Calu3 (cell line): ENCODE data around the gene PKP1. TPM values are rescaled to one million over a fixed set of nuclear protein-coding genes. Genes with fewer than 3 reads are reported as not detected.

Experiments
- BruUV-seq: library from RNA; stranded (reverse); fragments of 400-500 nt; replicated peaks from 2 replicates; lab custom pipeline; 2021; lab: Mats Ljungman, UMichigan
- CTCF ChIA-PET: fragments of 300-600 bp; sonication (Branson Sonifier 250); formaldehyde crosslinking; loops from one replicate; lab custom pipeline; 2022; ENCODE audit warnings: antibody characterized with exemption; lab: Charles Lee
- DNase-seq: peaks from one replicate; pipeline ENCODE4 v3.0.0; 2022
- H3K27ac Mint-ChIP-seq: one replicate; pipeline ENCODE4 v1.8.0; 2022; ENCODE audit warnings: mixed read lengths; ENCODE audit not compliant: unreplicated experiment
- H3K27me3 Mint-ChIP-seq: one replicate; pipeline ENCODE4 v1.8.0; 2022; ENCODE audit warnings: mixed read lengths; ENCODE audit not compliant: unreplicated experiment
- H3K36me3 Mint-ChIP-seq: one replicate; pipeline ENCODE4 v1.8.0; 2022; ENCODE audit warnings: mild to moderate bottlenecking, moderate library complexity, mixed read lengths; ENCODE audit not compliant: insufficient read depth, unreplicated experiment
- H3K4me1 Mint-ChIP-seq: one replicate; pipeline ENCODE4 v1.8.0; 2022; ENCODE audit warnings: mild to moderate bottlenecking, low read depth, mixed read lengths; ENCODE audit not compliant: unreplicated experiment
- H3K4me3 Mint-ChIP-seq: one replicate; pipeline ENCODE4 v1.8.0; 2022; ENCODE audit warnings: mild to moderate bottlenecking, low read depth, moderate library complexity, mixed read lengths; ENCODE audit not compliant: unreplicated experiment
- H3K9me3 Mint-ChIP-seq: one replicate; pipeline ENCODE4 v1.8.0; 2022; ENCODE audit warnings: low read depth, mixed read lengths; ENCODE audit not compliant: unreplicated experiment
- CTCF ChIP-seq: fragments of 200-600 bp; IDR thresholded peaks from one replicate; pipeline ENCODE4 v1.8.0; 2022; ENCODE audit warnings: antibody characterized with exemption; ENCODE audit not compliant: unreplicated experiment
- intact Hi-C: fragments of 100-400 bp; cut with micrococcal nuclease; formaldehyde crosslinking; loops from one replicate; pipeline ENCODE4 v1.10.0; 2022; ENCODE audit not compliant: unreplicated experiment
- total RNA-seq: library from RNA; stranded (reverse); gene quantifications from 2 replicates; pipeline ENCODE4 v1.2.3, GENCODE V29; 2022

Gene PKP1
- total RNA-seq, 1 experiment from 2014 or later, result 0.09 TPM

- intact Hi-C loops, result no loop called here
Measured at GRCh38 chr1:201294876-201295275, 11.6 kb downstream of the PKP1 start.

GRCh38 chr1:201295346-201295745, 12.0 kb downstream of the PKP1 start:
- Mint-ChIP-seq H3K4me3 (no peak overlapping the region), H3K4me1 (peaks cover 31% of the 10 kb centered on the region), H3K27me3 (peaks cover 25% of the 10 kb centered on the region), H3K9me3 (no peaks in the 10 kb centered on the region), H3K36me3 (no peaks in the 10 kb centered on the region), H3K27ac (no peak overlapping the region)
- no peak for DNase-seq
- TF ChIP-seq CTCF, result no peak
- CTCF ChIA-PET, result no interaction called here
- BruUV-seq, result no TSS peak
- intact Hi-C loops, result no loop called here

More at GRCh38 chr1:201294876-201295275, 11.6 kb downstream of the PKP1 start:
- H3K36me3 Mint-ChIP-seq, result no peaks in the 10 kb centered on the region
- H3K9me3 Mint-ChIP-seq, result no peaks in the 10 kb centered on the region
- H3K4me3 Mint-ChIP-seq, result no peak overlapping the region
- DNase-seq, result no peak
- H3K27ac Mint-ChIP-seq, result no peak overlapping the region
- no peak for TF ChIP-seq CTCF
- peaks cover 32% of the 10 kb centered on the region for H3K4me1 Mint-ChIP-seq
- CTCF ChIA-PET, result no interaction called here
- H3K27me3 Mint-ChIP-seq, result peaks cover 25% of the 10 kb centered on the region
- no TSS peak for BruUV-seq

- TF ChIP-seq CTCF, result no peak
- H3K36me3 Mint-ChIP-seq, result no peaks in the 10 kb centered on the region
- peaks cover 29% of the 10 kb centered on the region for H3K4me1 Mint-ChIP-seq
- CTCF ChIA-PET, result interaction anchor here (0.5 kb wide), 1 partner anchor 36 kb away, joined by 3 read pairs; no protein-coding TSS in a partner anchor
- no peak overlapping the region for H3K4me3 Mint-ChIP-seq
- no peak overlapping the region for H3K27ac Mint-ChIP-seq
- no peaks in the 10 kb centered on the region for H3K9me3 Mint-ChIP-seq
- intact Hi-C loops, result no loop called here
- DNase-seq, result no peak
- no TSS peak for BruUV-seq
- H3K27me3 Mint-ChIP-seq, result peaks cover 25% of the 10 kb centered on the region
Measured at GRCh38 chr1:201295861-201296260, 12.6 kb downstream of the PKP1 start.

GRCh38 chr1:201296352-201296751, 13.0 kb downstream of the PKP1 start:
- no peak overlapping the region for H3K27ac Mint-ChIP-seq
- H3K27me3 Mint-ChIP-seq, result peaks cover 25% of the 10 kb centered on the region
- intact Hi-C loops, result no loop called here
- peaks cover 29% of the 10 kb centered on the region for H3K4me1 Mint-ChIP-seq
- no peaks in the 10 kb centered on the region for H3K9me3 Mint-ChIP-seq
- no peaks in the 10 kb centered on the region for H3K36me3 Mint-ChIP-seq
- TF ChIP-seq CTCF, result no peak
- H3K4me3 Mint-ChIP-seq, result no peak overlapping the region
- CTCF ChIA-PET, result interaction anchor here (0.5 kb wide), 1 partner anchor 36 kb away, joined by 3 read pairs; no protein-coding TSS in a partner anchor
- no TSS peak for BruUV-seq
- DNase-seq, result no peak
